Hepatocyte (in vitro differentiated cells): ENCODE measurements around the gene SH3PXD2B. TPM values are rescaled to one million over a fixed set of nuclear protein-coding genes. Genes with fewer than 3 reads are reported as not detected.

Experiments used
- DNase-seq: peaks from one replicate; pipeline ENCODE4 v3.0.0-alpha.2; 2016; ENCODE audit warnings: low spot score
- H2AFZ ChIP-seq: fragments of 200-600 bp; sonication (generic); 2 replicates; pipeline ENCODE4 v1.6.0; 2016; ENCODE audit warnings: antibody characterized with exemption, mild to moderate bottlenecking
- H3K27ac ChIP-seq: fragments of 200-600 bp; sonication (generic); 2 replicates; pipeline ENCODE4 v1.5.1; 2016; ENCODE audit warnings: mild to moderate bottlenecking
- H3K27me3 ChIP-seq: fragments of 200-600 bp; sonication (generic); 2 replicates; pipeline ENCODE4 v1.6.1; 2016
- H3K36me3 ChIP-seq: fragments of 200-600 bp; sonication (generic); replicated peaks from 2 replicates; pipeline ENCODE4 v1.5.1; 2016; ENCODE audit warnings: low read depth; ENCODE audit not compliant: insufficient read depth
- H3K4me1 ChIP-seq: fragments of 200-600 bp; sonication (generic); 2 replicates; pipeline ENCODE4 v1.5.1; 2016; ENCODE audit warnings: mild to moderate bottlenecking, moderate library complexity; ENCODE audit not compliant: insufficient read depth
- H3K4me2 ChIP-seq: fragments of 200-600 bp; sonication (generic); 2 replicates; pipeline ENCODE4 v1.6.0; 2016
- H3K4me3 ChIP-seq: fragments of 200-600 bp; sonication (generic); 2 replicates; pipeline ENCODE4 v1.5.1; 2016; ENCODE audit warnings: mild to moderate bottlenecking
- H3K79me2 ChIP-seq: fragments of 200-600 bp; sonication (generic); 2 replicates; pipeline ENCODE4 v1.6.0; 2017; ENCODE audit warnings: mild to moderate bottlenecking
- H3K9me2 ChIP-seq: fragments of 200-600 bp; sonication (generic); replicated peaks from 2 replicates; pipeline ENCODE4 v1.6.0; 2017; ENCODE audit warnings: mild to moderate bottlenecking; ENCODE audit not compliant: insufficient read depth
- H3K9me3 ChIP-seq: fragments of 200-600 bp; sonication (generic); 2 replicates; pipeline ENCODE4 v1.5.1; 2016; ENCODE audit warnings: low read depth, mild to moderate bottlenecking
- H4K20me1 ChIP-seq: fragments of 200-600 bp; sonication (generic); 2 replicates; pipeline ENCODE4 v1.6.0; 2016; ENCODE audit warnings: mild to moderate bottlenecking; ENCODE audit not compliant: insufficient read depth, poor library complexity, severe bottlenecking
- CTCF ChIP-seq: fragments of 200-600 bp; sonication (generic); IDR thresholded peaks from 2 replicates; pipeline ENCODE4 v1.5.1; 2016; ENCODE audit warnings: antibody characterized with exemption, mild to moderate bottlenecking; ENCODE audit not compliant: poor library complexity
- EZH2 ChIP-seq: fragments of 200-600 bp; sonication (generic); IDR thresholded peaks from 2 replicates; pipeline ENCODE4 v1.6.1; 2016; ENCODE audit warnings: antibody characterized with exemption, mild to moderate bottlenecking, borderline replicate concordance
- EZH2phosphoT487 ChIP-seq: fragments of 200-600 bp; sonication (generic); IDR thresholded peaks from one replicate; pipeline ENCODE4 v1.6.1; 2018; ENCODE audit warnings: antibody characterized with exemption, mild to moderate bottlenecking, low read depth, moderate library complexity; ENCODE audit not compliant: unreplicated experiment, severe bottlenecking
- WGBS: methylation state at CpG from one replicate; pipeline ENCODE4 v1.1.6; 2016; ENCODE audit warnings: low lambda C conversion rate; ENCODE audit errors: missing lambda C conversion rate; 5-methylcytosine and 5-hydroxymethylcytosine counted together
- polyA plus RNA-seq: library from polyadenylated mRNA; unstranded; fragments of >200 nt; fragmentation: Nextera tagmentation; extraction: Ambion mirVana; gene quantifications from 2 replicates; pipeline ENCODE4 v1.2.1, GENCODE V29; 2016
- total RNA-seq: library from RNA; depleted of rRNA; stranded (reverse); fragments of >200 nt; gene quantifications from 2 replicates; pipeline ENCODE4 v1.2.3, GENCODE V29; 2014

The SH3PXD2B gene
- total and polyA plus RNA-seq, 2 experiments from 2014 or later: 27.8 to 28.5 TPM

- H3K27me3 ChIP-seq: no peaks in the 10 kb centered on the region
- H2AFZ ChIP-seq: no peak overlapping the region
- H4K20me1 ChIP-seq: no peaks in the 10 kb centered on the region
- no peak overlapping the region for H3K4me2 ChIP-seq
- H3K36me3 ChIP-seq: no peaks in the 10 kb centered on the region
- H3K79me2 ChIP-seq: no peaks in the 10 kb centered on the region
- no peaks in the 10 kb centered on the region for H3K9me3 ChIP-seq
- H3K27ac ChIP-seq: no peak overlapping the region
- H3K9me2 ChIP-seq: no peaks in the 10 kb centered on the region
- TF ChIP-seq EZH2phosphoT487 (no peak), EZH2 (no peak), CTCF (no peak)
- no peak overlapping the region for H3K4me3 ChIP-seq
- WGBS: 93% methylated on average over 4 of the region's 4 CpGs
- H3K4me1 ChIP-seq: peaks cover 5% of the 10 kb centered on the region
- DNase-seq: no peak
Measured at GRCh38 chr5:172311605-172312004, 142.7 kb downstream of the SH3PXD2B start.

GRCh38 chr5:172311026-172311425, 143.3 kb downstream of the SH3PXD2B start:
- Histone ChIP-seq H3K79me2 (no peaks in the 10 kb centered on the region), H3K27me3 (no peaks in the 10 kb centered on the region), H3K9me3 (no peaks in the 10 kb centered on the region), H3K27ac (no peak overlapping the region), H3K36me3 (no peaks in the 10 kb centered on the region), H4K20me1 (no peaks in the 10 kb centered on the region), H3K4me2 (no peak overlapping the region), H2AFZ (no peak overlapping the region), H3K9me2 (no peaks in the 10 kb centered on the region), H3K4me1 (peaks cover 5% of the 10 kb centered on the region), H3K4me3 (no peak overlapping the region)
- WGBS: 87% methylated on average over 7 of the region's 7 CpGs
- no peak for DNase-seq
- TF ChIP-seq EZH2 (no peak), EZH2phosphoT487 (no peak), CTCF (no peak)

GRCh38 chr5:172305380-172305779, 148.9 kb downstream of the SH3PXD2B start:
- DNase-seq: no peak
- H3K9me2 ChIP-seq: no peaks in the 10 kb centered on the region
- H3K27ac ChIP-seq: no peak overlapping the region
- TF ChIP-seq EZH2phosphoT487 (no peak), CTCF (no peak), EZH2 (no peak)
- H3K36me3 ChIP-seq: no peaks in the 10 kb centered on the region
- H3K4me3 ChIP-seq: no peak overlapping the region
- WGBS: 86% methylated on average over 2 of the region's 2 CpGs
- H3K9me3 ChIP-seq: peaks cover 3% of the 10 kb centered on the region
- H3K4me1 ChIP-seq: no peaks in the 10 kb centered on the region
- H4K20me1 ChIP-seq: no peaks in the 10 kb centered on the region
- H2AFZ ChIP-seq: no peak overlapping the region
- H3K79me2 ChIP-seq: no peaks in the 10 kb centered on the region
- no peaks in the 10 kb centered on the region for H3K27me3 ChIP-seq
- H3K4me2 ChIP-seq: no peak overlapping the region
